ENCODE results near the gene CRAT. TPM values are rescaled to one million over a fixed set of nuclear protein-coding genes. Genes with fewer than 3 reads are reported as not detected.

Gene CRAT
- total and polyA plus RNA-seq, 4 experiments from 2014 or later = 8.7 to 21.0 (median 11.8) TPM

- H3K9me3 Mint-ChIP-seq = no peaks in the 10 kb centered on the region
- H3K4me1 Mint-ChIP-seq = no peaks in the 10 kb centered on the region
- H3K9me3 ChIP-seq (ENCODE audit: control insufficient read depth in 1 of 2, low read length in 2 of 2) = no peaks in the 10 kb centered on the region
- DNase-seq = peak in 1 of 5 donors; percentile 30
- no peaks in the 10 kb centered on the region for H3K4me1 ChIP-seq (ENCODE audit: insufficient read depth, low read length)
- intact Hi-C loops (cut with micrococcal nuclease) = no loop called here
- no peak overlapping the region for H3K4me3 Mint-ChIP-seq
- H3K27ac Mint-ChIP-seq = peak overlapping the region in 2 of 7 donors; percentile 15 to 68
- H3K27ac ChIP-seq (ENCODE audit: low read depth, low read length) = no peak overlapping the region
- H3K27me3 ChIP-seq (ENCODE audit: insufficient read depth, low read length) = no peaks in the 10 kb centered on the region
- peaks cover 9 to 10% of the 10 kb centered on the region in 2 donors for H3K36me3 Mint-ChIP-seq
- POLR2A ChIA-PET (ENCODE audit: partially characterized antibody) = interaction anchor here (2.5 kb wide), 1 partner anchor 13 kb away, joined by 10 read pairs; the partner anchor contains the start of gene DOLPP1
- CTCF ChIA-PET (ENCODE audit: partially characterized antibody) = interaction anchor here (1.6 kb wide), 1 partner anchor 38 kb away, joined by 3 read pairs; no protein-coding TSS in a partner anchor
- H3K36me3 ChIP-seq (ENCODE audit: insufficient read depth, low read length) = peaks cover 9% of the 10 kb centered on the region
- no peaks in the 10 kb centered on the region for H3K27me3 Mint-ChIP-seq
- H3K4me3 ChIP-seq (ENCODE audit: low read length in 2 of 2) = no peak overlapping the region
Measured at GRCh38 chr9:129093602-129094386, 16.8 kb downstream of the CRAT start.

GRCh38 chr9:129089246-129089645 is 21.3 kb downstream of the CRAT start:
- H3K36me3 ChIP-seq (ENCODE audit: insufficient read depth, low read length) = peaks cover 37% of the 10 kb centered on the region
- H3K4me1 Mint-ChIP-seq = peaks cover 0 to 5% (median 0%) of the 10 kb centered on the region in 4 donors
- H3K4me3 ChIP-seq (ENCODE audit: low read length in 2 of 2) = no peak overlapping the region
- ChIA-PET POLR2A (ENCODE audit: partially characterized antibody) (no interaction called here), CTCF (ENCODE audit: partially characterized antibody) (no interaction called here)
- no peak overlapping the region for H3K27ac ChIP-seq (ENCODE audit: low read depth, low read length)
- no peaks in the 10 kb centered on the region for H3K4me1 ChIP-seq (ENCODE audit: insufficient read depth, low read length)
- no peaks in the 10 kb centered on the region for H3K9me3 ChIP-seq (ENCODE audit: control insufficient read depth in 1 of 2, low read length in 2 of 2)
- no peak overlapping the region for H3K4me3 Mint-ChIP-seq
- H3K9me3 Mint-ChIP-seq = no peaks in the 10 kb centered on the region
- no peaks in the 10 kb centered on the region for H3K27me3 Mint-ChIP-seq
- peaks cover 18 to 24% of the 10 kb centered on the region in 2 donors for H3K36me3 Mint-ChIP-seq
- DNase-seq = peak in 1 of 5 donors; percentile 5
- H3K27me3 ChIP-seq (ENCODE audit: insufficient read depth, low read length) = no peaks in the 10 kb centered on the region
- intact Hi-C loops (cut with micrococcal nuclease) = no loop called here
- H3K27ac Mint-ChIP-seq = no peak overlapping the region

- Histone ChIP-seq H3K4me3 (ENCODE audit: low read length in 2 of 2) (no peak overlapping the region), H3K4me1 (ENCODE audit: insufficient read depth, low read length) (peaks cover 23% of the 10 kb centered on the region), H3K36me3 (ENCODE audit: insufficient read depth, low read length) (peaks cover 29% of the 10 kb centered on the region), H3K9me3 (ENCODE audit: control insufficient read depth in 1 of 2, low read length in 2 of 2) (no peaks in the 10 kb centered on the region), H3K27me3 (ENCODE audit: insufficient read depth, low read length) (no peaks in the 10 kb centered on the region), H3K27ac (ENCODE audit: low read depth, low read length) (no peak overlapping the region)
- peak in 1 of 5 donors; percentile 6 for DNase-seq
- peak overlapping the region in 1 of 8 donors; percentile 12 for H3K4me3 Mint-ChIP-seq
- peaks cover 0 to 2% (median 0%) of the 10 kb centered on the region in 8 donors for H3K9me3 Mint-ChIP-seq
- peaks cover 10 to 17% of the 10 kb centered on the region in 2 donors for H3K36me3 Mint-ChIP-seq
- ChIA-PET POLR2A (ENCODE audit: partially characterized antibody) (interaction anchor here (0.5 kb wide), 1 partner anchor 119 kb away, joined by 3 read pairs; no protein-coding TSS in a partner anchor), CTCF (ENCODE audit: partially characterized antibody) (no interaction called here)
- peaks cover 6 to 37% (median 24%) of the 10 kb centered on the region in 4 donors for H3K4me1 Mint-ChIP-seq
- intact Hi-C loops (cut with micrococcal nuclease) = no loop called here
- H3K27me3 Mint-ChIP-seq = no peaks in the 10 kb centered on the region
- H3K27ac Mint-ChIP-seq = no peak overlapping the region
Measured at GRCh38 chr9:129084087-129084486, 26.5 kb downstream of the CRAT start.

GRCh38 chr9:129081388-129081904 is 29.1 kb downstream of the CRAT start:
- H3K4me3 ChIP-seq (ENCODE audit: low read length in 2 of 2) = peak overlapping the region; percentile 75 to 88
- no peaks in the 10 kb centered on the region for H3K27me3 Mint-ChIP-seq
- H3K27ac Mint-ChIP-seq = peak overlapping the region; percentile 24 to 97 (median 75)
- H3K36me3 ChIP-seq (ENCODE audit: insufficient read depth, low read length) = peaks cover 16% of the 10 kb centered on the region
- ChIA-PET POLR2A (ENCODE audit: partially characterized antibody) (interaction anchor here (0.8 to 2.4 kb wide), 18 partner anchors 9 to 831 kb away, joined by 3 to 22 read pairs (median 4); partner anchors contain the start of genes CRAT, MIGA2, PTPA and SH3GLB2), CTCF (ENCODE audit: partially characterized antibody) (interaction anchor here (1.5 kb wide), 1 partner anchor 59 kb away, joined by 5 read pairs; no protein-coding TSS in a partner anchor)
- peak overlapping the region; percentile 69 for H3K27ac ChIP-seq (ENCODE audit: low read depth, low read length)
- peak overlapping the region; percentile 86 to 96 (median 92) for H3K4me3 Mint-ChIP-seq
- H3K27me3 ChIP-seq (ENCODE audit: insufficient read depth, low read length) = no peaks in the 10 kb centered on the region
- intact Hi-C loops (cut with micrococcal nuclease) = loop anchor here (1.0 to 2.0 kb wide), 3 partner anchors 30 to 53 kb away; partner anchors contain the start of genes MIGA2, PTPA and SH3GLB2
- peaks cover 0 to 4% (median 0%) of the 10 kb centered on the region in 8 donors for H3K9me3 Mint-ChIP-seq
- H3K36me3 Mint-ChIP-seq = peaks cover 0 to 8% of the 10 kb centered on the region in 2 donors
- peaks cover 23% of the 10 kb centered on the region for H3K4me1 ChIP-seq (ENCODE audit: insufficient read depth, low read length)
- no peaks in the 10 kb centered on the region for H3K9me3 ChIP-seq (ENCODE audit: control insufficient read depth in 1 of 2, low read length in 2 of 2)
- no peak for DNase-seq
- H3K4me1 Mint-ChIP-seq = peaks cover 6 to 37% (median 24%) of the 10 kb centered on the region in 4 donors

GRCh38 chr9:129080601-129081387 is 29.8 kb downstream of the CRAT start, which contains the start of gene DOLPP1:
TSS of gene DOLPP1 (plus strand) at chr9:129081111. CDS start at chr9:129081132, 21 bp downstream.
- H3K4me3 Mint-ChIP-seq = peak within 1 kb of the TSS; percentile 89 to 96 (median 92)
- peak; percentile 99 to 100 (median 99) for DNase-seq
- peak within 1 kb of the TSS; percentile 82 to 97 (median 90) for H3K27ac Mint-ChIP-seq
- Histone ChIP-seq H3K27ac (ENCODE audit: low read depth, low read length) (peak within 1 kb of the TSS; percentile 69), H3K4me3 (ENCODE audit: low read length in 2 of 2) (peak within 1 kb of the TSS; percentile 75 to 88), H3K9me3 (ENCODE audit: control insufficient read depth in 1 of 2, low read length in 2 of 2) (no peaks in the 10 kb centered on the region), H3K27me3 (ENCODE audit: insufficient read depth, low read length) (no peaks in the 10 kb centered on the region), H3K4me1 (ENCODE audit: insufficient read depth, low read length) (peaks cover 23% of the 10 kb centered on the region), H3K36me3 (ENCODE audit: insufficient read depth, low read length) (peaks cover 9% of the 10 kb centered on the region)
- H3K9me3 Mint-ChIP-seq = peaks cover 0 to 4% (median 0%) of the 10 kb centered on the region in 8 donors
- CTCF ChIA-PET (ENCODE audit: partially characterized antibody) = interaction anchor here (0.9 to 1.5 kb wide), 2 partner anchors 59 to 698 kb away, joined by 3 to 5 read pairs; no protein-coding TSS in a partner anchor
- H3K36me3 Mint-ChIP-seq = peaks cover 0 to 8% of the 10 kb centered on the region in 2 donors
- intact Hi-C loops (cut with micrococcal nuclease) = loop anchor here (1.0 to 2.0 kb wide), 3 partner anchors 31 to 52 kb away; partner anchors contain the start of genes MIGA2, PTPA and SH3GLB2
- peaks cover 6 to 37% (median 24%) of the 10 kb centered on the region in 4 donors for H3K4me1 Mint-ChIP-seq
- no peaks in the 10 kb centered on the region for H3K27me3 Mint-ChIP-seq
- POLR2A ChIA-PET (ENCODE audit: partially characterized antibody) = interaction anchor here (0.8 to 2.4 kb wide), 20 partner anchors 8 to 831 kb away, joined by 3 to 22 read pairs (median 4); partner anchors contain the start of genes CRAT, IER5L, MIGA2 and PTPA

- no peaks in the 10 kb centered on the region for H3K9me3 ChIP-seq (ENCODE audit: control insufficient read depth in 1 of 2, low read length in 2 of 2)
- Mint-ChIP-seq H3K4me3 (peak overlapping the region; percentile 89 to 96 (median 92)), H3K27ac (peak overlapping the region; percentile 82 to 97 (median 88)), H3K4me1 (peaks cover 6 to 36% (median 24%) of the 10 kb centered on the region in 4 donors), H3K27me3 (no peaks in the 10 kb centered on the region), H3K36me3 (peaks cover 0 to 8% of the 10 kb centered on the region in 2 donors), H3K9me3 (peaks cover 0 to 4% (median 0%) of the 10 kb centered on the region in 8 donors)
- ChIA-PET POLR2A (ENCODE audit: partially characterized antibody) (interaction anchor here (1.0 to 2.4 kb wide), 15 partner anchors 8 to 830 kb away, joined by 3 to 22 read pairs (median 4); partner anchors contain the start of genes CRAT, IER5L, MIGA2 and PTPA), CTCF (ENCODE audit: partially characterized antibody) (interaction anchor here (0.9 to 1.5 kb wide), 2 partner anchors 60 to 698 kb away, joined by 3 to 5 read pairs; no protein-coding TSS in a partner anchor)
- no peaks in the 10 kb centered on the region for H3K27me3 ChIP-seq (ENCODE audit: insufficient read depth, low read length)
- peaks cover 23% of the 10 kb centered on the region for H3K4me1 ChIP-seq (ENCODE audit: insufficient read depth, low read length)
- DNase-seq = no peak
- peaks cover 4% of the 10 kb centered on the region for H3K36me3 ChIP-seq (ENCODE audit: insufficient read depth, low read length)
- no peak overlapping the region for H3K27ac ChIP-seq (ENCODE audit: low read depth, low read length)
- peak overlapping the region; percentile 75 to 84 for H3K4me3 ChIP-seq (ENCODE audit: low read length in 2 of 2)
- intact Hi-C loops (cut with micrococcal nuclease) = loop anchor here (2.0 kb wide), 1 partner anchor 51 kb away; the partner anchor contains the start of gene SH3GLB2
Measured at GRCh38 chr9:129080298-129080600, 30.3 kb downstream of the CRAT start.

Data from CD4-positive, alpha-beta memory T cell (primary cell).